GM18520 (cell line): ENCODE data around the gene SHC2.
"Not testable (repeated sequence)": the region's sequence is repeated elsewhere in the genome, so short reads cannot be mapped to it uniquely, and the experiment has no call there.

Experiments used
- ATAC-seq: cut with Tn5 transposase; IDR thresholded peaks from one replicate; pipeline ENCODE4 v1.9.1; 2021; ENCODE audit not compliant: unreplicated experiment

SHC2 gene

GRCh38 chr19:493391-494170, 32.7 kb upstream of the SHC2 start:
- no peak for ATAC-seq

DNA sequence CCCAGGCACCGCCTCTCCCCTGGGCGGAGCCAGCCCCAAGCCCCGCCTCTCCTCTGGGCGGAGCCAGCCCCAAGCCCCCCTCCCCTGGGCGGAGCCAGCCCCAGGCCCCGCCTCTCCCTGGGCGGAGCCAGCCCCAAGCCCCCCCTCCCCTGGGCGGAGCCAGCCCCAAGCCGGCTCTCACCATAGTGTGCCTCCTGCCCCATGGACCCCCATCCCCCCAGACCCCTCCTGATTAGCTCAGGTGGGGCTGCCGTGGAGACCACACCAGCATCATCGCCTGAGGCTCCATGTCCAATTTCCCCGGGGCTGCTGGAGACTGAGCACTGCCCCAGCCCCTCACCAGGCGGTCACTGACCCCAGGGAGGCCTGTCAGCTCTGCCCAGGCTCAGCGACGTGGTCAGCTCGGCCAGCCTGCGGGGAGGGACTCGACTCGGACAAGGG, 31.3 kb upstream of the SHC2 start:
- no peak for ATAC-seq

- no peak for ATAC-seq
These were observed 30.4 kb upstream of the SHC2 start for GRCh38 chr19:491146-491741.

DNA sequence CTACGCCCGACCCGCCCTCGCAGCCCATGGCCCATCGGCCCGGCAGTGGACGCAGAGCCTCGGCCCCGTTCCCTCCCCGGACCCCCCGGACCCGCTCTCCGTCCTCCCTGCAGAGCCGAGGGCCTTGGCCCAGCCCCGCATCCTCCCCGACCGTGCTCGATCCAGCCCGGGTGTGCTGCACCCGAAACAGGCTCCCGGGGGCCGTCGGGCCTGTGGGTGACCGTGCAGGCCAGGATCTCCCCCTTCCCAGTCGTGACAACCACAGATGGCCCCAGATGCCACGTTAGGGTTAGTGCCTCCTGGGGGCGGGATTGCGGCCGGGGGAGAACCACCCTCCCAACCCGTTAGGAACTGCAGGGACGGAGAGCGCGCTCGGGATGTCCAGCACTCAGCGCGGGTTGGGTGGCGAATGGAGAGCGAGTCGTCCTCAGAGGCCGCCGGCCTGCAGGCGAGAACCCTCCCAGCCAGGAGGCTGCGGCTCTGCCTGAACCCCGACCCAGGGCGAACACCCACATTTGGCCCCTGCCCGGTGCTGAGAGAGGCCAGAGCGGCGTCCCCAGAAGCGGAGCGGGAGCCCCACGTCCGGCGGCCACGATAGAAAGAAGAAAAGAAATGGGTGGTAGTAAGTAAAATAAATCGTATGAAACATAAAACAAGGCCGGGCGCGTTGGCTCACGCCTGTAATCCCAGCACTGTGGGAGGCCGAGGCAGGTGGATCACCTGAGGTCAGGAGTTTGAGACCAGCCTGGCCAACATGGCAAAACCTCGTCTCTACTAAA, 28.8 kb upstream of the SHC2 start:
- no peak for ATAC-seq

GRCh38 chr19:488505-489417, 27.9 kb upstream of the SHC2 start:
- peak; percentile 82 for ATAC-seq

GRCh38 chr19:485583-486236, 24.9 kb upstream of the SHC2 start:
- ATAC-seq, result no peak

GRCh38 chr19:485077-485476, 24.2 kb upstream of the SHC2 start:
- no peak for ATAC-seq

GRCh38 chr19:484494-484893, 23.7 kb upstream of the SHC2 start:
- ATAC-seq, result no peak

DNA sequence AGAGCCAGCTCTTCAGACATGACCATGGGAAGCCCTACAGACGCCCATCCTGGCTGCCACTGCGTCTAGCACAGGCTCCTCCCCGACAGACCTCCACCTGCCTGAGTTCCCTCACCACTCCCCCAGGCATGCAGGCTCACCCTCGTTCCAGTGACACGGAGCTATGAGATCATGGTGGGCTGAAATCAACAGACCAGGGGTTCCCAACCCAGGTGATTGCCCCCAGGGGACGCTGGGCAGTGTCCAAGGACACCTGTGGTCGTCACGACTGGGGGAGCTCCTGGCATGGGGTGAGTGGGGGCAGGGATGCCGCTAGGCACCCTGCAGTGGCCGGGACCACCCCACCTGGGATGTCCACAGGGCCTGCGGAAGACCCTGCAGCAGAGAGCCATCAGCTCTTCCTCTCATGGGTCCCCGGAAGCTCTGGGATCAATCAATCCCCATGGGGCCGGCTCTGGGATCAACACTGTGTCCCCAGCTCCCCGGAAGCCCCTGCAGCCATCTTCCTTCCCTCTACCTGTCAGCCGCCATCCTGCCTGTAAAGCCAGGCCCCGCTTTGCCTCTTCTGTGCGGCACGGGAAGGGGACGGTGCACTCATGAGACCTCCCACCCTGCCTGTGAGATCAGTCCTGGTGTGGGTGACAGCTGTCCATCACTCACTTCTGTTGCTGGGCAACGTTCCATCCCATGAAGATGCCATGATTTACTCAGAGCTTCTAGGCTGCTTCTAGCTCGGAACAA, 22.7 kb upstream of the SHC2 start:
- no peak for ATAC-seq

GRCh38 chr19:482186-483041, 21.6 kb upstream of the SHC2 start:
- no peak for ATAC-seq

DNA sequence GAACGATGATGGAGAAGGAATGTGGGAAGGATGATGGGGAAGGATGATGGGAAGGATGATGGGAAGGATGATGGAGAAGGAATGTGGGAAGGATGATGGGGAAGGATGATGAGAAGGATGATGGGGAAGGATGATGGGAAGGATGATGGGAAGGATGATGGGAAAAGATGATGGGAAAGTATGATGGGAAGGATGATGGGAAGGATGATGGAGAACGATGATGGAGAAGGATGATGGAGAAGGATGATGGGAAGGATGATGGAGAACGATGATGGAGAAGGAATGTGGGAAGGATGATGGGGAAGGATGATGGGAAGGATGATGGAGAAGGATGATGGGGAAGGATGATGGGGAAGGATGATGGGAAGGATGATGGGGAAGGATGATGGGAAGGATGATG, 20.3 kb upstream of the SHC2 start:
- ATAC-seq, result not testable (repeated sequence)

GRCh38 chr19:480016-480855, 19.4 kb upstream of the SHC2 start:
- ATAC-seq, result no peak

DNA sequence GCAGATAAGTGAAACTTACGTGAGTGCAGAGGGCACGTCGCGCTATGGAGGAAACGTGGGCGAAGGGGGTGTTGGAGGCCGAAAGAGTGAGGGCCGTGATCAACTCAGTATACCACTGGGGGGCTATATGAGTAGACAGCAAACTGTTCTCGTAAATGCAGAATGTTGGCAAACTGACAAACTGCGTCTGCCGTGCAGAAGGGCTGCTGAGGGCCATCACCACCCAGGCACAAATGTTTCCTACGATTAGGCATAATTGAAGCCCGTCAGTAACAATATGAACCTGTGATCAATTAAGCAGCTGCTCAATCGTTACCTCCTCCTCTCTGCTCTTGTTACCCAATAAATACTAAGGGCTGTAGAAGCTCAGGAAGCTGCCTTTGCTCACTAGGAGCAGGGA, 18.1 kb upstream of the SHC2 start:
- no peak for ATAC-seq

GRCh38 chr19:478236-478903, 17.5 kb upstream of the SHC2 start:
- no peak for ATAC-seq

DNA sequence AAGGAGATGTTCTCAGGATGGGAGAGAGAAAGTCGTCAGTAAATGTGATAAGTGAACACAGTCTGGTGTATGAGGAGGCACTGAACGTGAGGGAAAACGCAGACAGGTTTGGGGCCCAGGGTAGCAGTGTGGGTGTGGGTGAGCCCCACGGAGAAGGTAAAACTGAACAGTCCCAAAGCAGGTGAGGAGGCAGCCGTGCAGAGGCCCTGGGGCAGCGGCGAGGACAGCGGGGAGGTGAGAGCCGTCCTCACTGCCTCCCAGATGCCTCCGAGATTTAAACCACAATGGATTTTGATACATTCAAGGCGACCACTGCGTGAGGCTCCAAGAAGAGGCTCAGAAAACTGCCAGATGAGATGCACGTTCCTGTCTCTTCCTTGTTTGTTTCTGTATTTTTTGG, 14.5 kb upstream of the SHC2 start:
- no peak for ATAC-seq

GRCh38 chr19:474126-475078, 13.6 kb upstream of the SHC2 start:
- ATAC-seq, result no peak
